H1 (cell line): ENCODE measurements around the gene FAM227B. TPM values are rescaled to one million over a fixed set of nuclear protein-coding genes. Genes with fewer than 3 reads are reported as not detected.

Experiments
- CTCF ChIA-PET: fragments of 300-600 bp; sonication (Branson Sonifier 250); formaldehyde crosslinking; loops from one replicate; lab custom pipeline; 2021; ENCODE audit not compliant: partially characterized antibody; lab: Charles Lee
- POLR2A ChIA-PET: fragments of 300-600 bp; sonication (Branson Sonifier 250); formaldehyde crosslinking; loops from one replicate; lab custom pipeline; 2021; ENCODE audit warnings: inconsistent platforms; ENCODE audit not compliant: partially characterized antibody; lab: Charles Lee
- DNase-seq, 2 experiments: peaks; one replicate each; pipeline versions ENCODE4 v3.0.0 to v3.0.0-alpha.2; 2010 to 2022; ENCODE audit warnings: low spot score in 2 of 2, low read depth in 1 of 2, mixed read lengths in 1 of 2
- FAIRE-seq: peaks from 2 replicates; lab custom pipeline; 2011; peaks lifted over from hg19 to GRCh38; lab: Jason Lieb, UNC
- H2AFZ ChIP-seq: 2 replicates; pipeline ENCODE4 v1.8.1; 2012; ENCODE audit warnings: low read length, inconsistent platforms
- H2AK5ac ChIP-seq: 2 replicates; pipeline ENCODE4 v1.6.1; 2013; ENCODE audit warnings: low read depth, low read length
- H2BK120ac ChIP-seq: replicated peaks from 2 replicates; pipeline ENCODE3; 2013; ENCODE audit warnings: low read depth, low read length, inconsistent platforms
- H2BK12ac ChIP-seq: 2 replicates; pipeline ENCODE4 v1.6.1; 2013; ENCODE audit warnings: low read depth, low read length
- H2BK15ac ChIP-seq: 2 replicates; pipeline ENCODE4 v1.6.1; 2013; ENCODE audit warnings: low read length
- H2BK20ac ChIP-seq: 2 replicates; pipeline ENCODE4 v1.6.1; 2013; ENCODE audit warnings: low read length
- H2BK5ac ChIP-seq: 2 replicates; pipeline ENCODE4 v1.6.1; 2013; ENCODE audit warnings: low read depth, low read length
- H3K14ac ChIP-seq: 2 replicates; pipeline ENCODE4 v1.6.1; 2013; ENCODE audit warnings: inconsistent platforms; ENCODE audit not compliant: insufficient read length
- H3K18ac ChIP-seq: 2 replicates; pipeline ENCODE4 v1.6.1; 2013; ENCODE audit warnings: low read length; ENCODE audit errors: extremely low read depth
- H3K23ac ChIP-seq: 2 replicates; pipeline ENCODE4 v1.6.1; 2013; ENCODE audit warnings: inconsistent platforms; ENCODE audit not compliant: insufficient read length
- H3K23me2 ChIP-seq: 2 replicates; pipeline ENCODE4 v1.6.1; 2013; ENCODE audit warnings: low read depth, low read length
- H3K27ac ChIP-seq: 2 replicates; pipeline ENCODE4 v1.6.1; 2011; ENCODE audit warnings: low read depth, low read length, inconsistent platforms
- H3K27me3 ChIP-seq, 4 experiments: replicated peaks in 1 of 4; 1 replicate in 1 of 4; 2 replicates in 3 of 4; pipeline versions ENCODE4 v1.6.1 to v1.8.1; 2011 to 2013; ENCODE audit warnings: low read length in 3 of 4, mild to moderate bottlenecking in 3 of 4, inconsistent platforms in 2 of 4, mixed read lengths in 2 of 4, moderate library complexity in 1 of 4; ENCODE audit not compliant: control insufficient read depth in 3 of 4, insufficient read depth in 3 of 4; ENCODE audit errors: extremely low read depth in 1 of 4
- H3K36me3 ChIP-seq, 4 experiments: 2 replicates each; pipeline versions ENCODE4 v1.6.1 to v1.8.1; 2011 to 2013; ENCODE audit warnings: mild to moderate bottlenecking in 4 of 4, low read length in 3 of 4, moderate library complexity in 2 of 4, control low read depth in 1 of 4, inconsistent platforms in 1 of 4; ENCODE audit not compliant: insufficient read depth in 4 of 4, control insufficient read depth in 2 of 4
- H3K4ac ChIP-seq: replicated peaks from 2 replicates; pipeline ENCODE3; 2013; ENCODE audit warnings: low read length, low read depth, mixed read lengths, inconsistent platforms; ENCODE audit not compliant: insufficient read length
- H3K4me1 ChIP-seq, 4 experiments: replicated peaks in 1 of 4; 1 replicate in 1 of 4; 2 replicates in 3 of 4; pipeline versions ENCODE4 v1.6.1 to v1.8.1; 2011 to 2013; ENCODE audit warnings: low read length in 3 of 4, inconsistent platforms in 2 of 4, mixed read lengths in 1 of 4; ENCODE audit not compliant: insufficient read depth in 4 of 4, control insufficient read depth in 3 of 4
- H3K4me2 ChIP-seq, 2 experiments: 2 replicates each; pipeline versions ENCODE4 v1.6.1 to v1.8.1; 2011 to 2013; ENCODE audit warnings: low read depth in 2 of 2, low read length in 2 of 2, control low read depth in 1 of 2, inconsistent platforms in 1 of 2, mild to moderate bottlenecking in 1 of 2; ENCODE audit not compliant: insufficient read depth in 1 of 2
- H3K4me3 ChIP-seq, 4 experiments: fragments of 200-600, 300-600 bp in 1 of 4; sonication (generic), shearing (Covaris generic), sonication (Bioruptor Twin) in 1 of 4; 2 replicates each; pipeline versions ENCODE4 v1.5.1 to v1.8.1; 2011 to 2016; ENCODE audit warnings: low read length in 4 of 4, low read depth in 3 of 4, control low read depth in 2 of 4, inconsistent platforms in 2 of 4, mild to moderate bottlenecking in 2 of 4, mixed read lengths in 1 of 4, moderate library complexity in 1 of 4; ENCODE audit not compliant: insufficient read depth in 2 of 4; ENCODE audit errors: extremely low read depth in 1 of 4
- H3K56ac ChIP-seq: replicated peaks from 2 replicates; pipeline ENCODE3; 2013; ENCODE audit warnings: low read depth, mild to moderate bottlenecking, mixed read lengths, low read length, inconsistent platforms; ENCODE audit not compliant: insufficient read length
- H3K79me1 ChIP-seq: 2 replicates; pipeline ENCODE4 v1.6.1; 2013; ENCODE audit warnings: low read depth, low read length, control low read depth
- H3K79me2 ChIP-seq, 2 experiments: 2 replicates each; pipeline versions ENCODE4 v1.6.1 to v1.8.1; 2012 to 2013; ENCODE audit warnings: low read length in 2 of 2, mild to moderate bottlenecking in 2 of 2, inconsistent platforms in 1 of 2; ENCODE audit not compliant: insufficient read depth in 2 of 2, control insufficient read depth in 1 of 2
- H3K9ac ChIP-seq, 4 experiments: replicated peaks in 1 of 4; 1 replicate in 1 of 4; 2 replicates in 3 of 4; pipeline versions ENCODE4 v1.6.1 to v1.8.1; 2011 to 2013; ENCODE audit warnings: low read depth in 3 of 4, low read length in 3 of 4, control low read depth in 2 of 4, mild to moderate bottlenecking in 2 of 4, moderate library complexity in 2 of 4, inconsistent platforms in 1 of 4; ENCODE audit errors: extremely low read depth in 1 of 4
- H3K9me3 ChIP-seq, 2 experiments: 2 replicates each; pipeline versions ENCODE4 v1.6.1 to v1.8.1; 2012 to 2013; ENCODE audit warnings: mild to moderate bottlenecking in 2 of 2, moderate library complexity in 2 of 2, control low read depth in 1 of 2, inconsistent platforms in 1 of 2, low read depth in 1 of 2, low read length in 1 of 2, mixed read lengths in 1 of 2; ENCODE audit not compliant: insufficient read depth in 2 of 2
- H4K20me1 ChIP-seq, 2 experiments: replicated peaks in 1 of 2; 2 replicates each; pipeline versions ENCODE3 to v1.8.1; 2011 to 2013; ENCODE audit warnings: inconsistent platforms in 2 of 2, low read length in 2 of 2, mild to moderate bottlenecking in 1 of 2; ENCODE audit not compliant: insufficient read depth in 2 of 2, control insufficient read depth in 1 of 2
- H4K5ac ChIP-seq: 2 replicates; pipeline ENCODE4 v1.6.1; 2013; ENCODE audit warnings: low read length, low read depth, mixed read lengths, inconsistent platforms; ENCODE audit not compliant: insufficient read length
- H4K8ac ChIP-seq: 2 replicates; pipeline ENCODE4 v1.8.0; 2013; ENCODE audit warnings: mild to moderate bottlenecking, moderate library complexity, low read length, inconsistent platforms; ENCODE audit not compliant: insufficient read depth; ENCODE audit errors: extremely low read depth
- H4K91ac ChIP-seq: replicated peaks from 2 replicates; pipeline ENCODE3; 2013; ENCODE audit warnings: low read length, mixed read lengths, inconsistent platforms; ENCODE audit not compliant: insufficient read length
- CTBP2 ChIP-seq: IDR thresholded peaks from 2 replicates; pipeline ENCODE4 v1.7.0; 2011; ENCODE audit warnings: borderline replicate concordance, mild to moderate bottlenecking, moderate library complexity, mixed read lengths, low read length; ENCODE audit not compliant: insufficient read depth, insufficient read length
- JUN ChIP-seq: IDR thresholded peaks from 2 replicates; pipeline ENCODE4 v1.6.1; 2011; ENCODE audit warnings: low read depth, mild to moderate bottlenecking, improper control_type of control experiment, low read length
- KDM1A ChIP-seq: fragments of 200-600, 300-600 bp; sonication (generic); IDR thresholded peaks from 2 replicates; pipeline ENCODE4 v1.7.1; 2016; ENCODE audit warnings: mild to moderate bottlenecking, low read length, borderline replicate concordance
- MAX ChIP-seq: IDR thresholded peaks from 2 replicates; pipeline ENCODE4 v1.6.1; 2012; ENCODE audit warnings: inconsistent platforms
- POLR2A ChIP-seq, 2 experiments: IDR thresholded peaks; 1 replicate in 1 of 2; 2 replicates in 1 of 2; pipeline ENCODE4 v1.6.1; 2011; ENCODE audit warnings: low read depth in 2 of 2, low read length in 2 of 2, mild to moderate bottlenecking in 2 of 2; ENCODE audit errors: control extremely low read depth in 1 of 2
- POU5F1 ChIP-seq: IDR thresholded peaks from 2 replicates; pipeline ENCODE4 v1.6.1; 2011; ENCODE audit warnings: low read depth, mild to moderate bottlenecking, low read length, moderate library complexity
- RNF2 ChIP-seq: fragments of 200-900, 300-1000 bp; sonication (generic); IDR thresholded peaks from 2 replicates; pipeline ENCODE4 v1.7.1; 2016; ENCODE audit warnings: borderline replicate concordance, low read depth, mild to moderate bottlenecking, antibody characterized with exemption, low read length; ENCODE audit not compliant: poor library complexity, severe bottlenecking; ENCODE audit errors: missing control alignments
- SRF ChIP-seq: IDR thresholded peaks from 2 replicates; pipeline ENCODE4 v1.6.1; 2011; ENCODE audit warnings: mild to moderate bottlenecking, low read depth, low read length, moderate library complexity
- WGBS, 2 experiments: shearing (Covaris generic) in 1 of 2; methylation state at CpG; one replicate each; pipeline versions ENCODE4 v1.1.6 to v1.1.7; 2013 to 2015; ENCODE audit warnings: low lambda C conversion rate in 2 of 2, mixed read lengths in 2 of 2, inconsistent platforms in 1 of 2, low coverage in 1 of 2, missing lambda C conversion rate in 1 of 2; ENCODE audit not compliant: insufficient replicate concordance in 2 of 2, insufficient coverage in 1 of 2, insufficient read length in 1 of 2; ENCODE audit errors: extremely low coverage in 1 of 2, missing lambda C conversion rate in 1 of 2; 5-methylcytosine and 5-hydroxymethylcytosine counted together
- polyA plus RNA-seq, 7 experiments: library from polyadenylated mRNA; depleted of rRNA in 3 of 7; stranded (reverse) in 5 of 7; unstranded in 2 of 7; fragments of >200 nt in 5 of 7; fragments of 200-250 nt in 2 of 7; gene quantifications; 1 replicate in 5 of 7; 2 replicates in 1 of 7; 4 replicates in 1 of 7; pipeline versions ENCODE4 v1.2.1 to v1.2.3, GENCODE V29; 2011 to 2013; ENCODE audit warnings: missing spikeins in 2 of 7, mixed read lengths in 2 of 7
- total RNA-seq: library from RNA; stranded (reverse); fragmentation: NEBNext Ultra II Directional; extraction: Animal tissue kit (Norgen Biotek cat#: 25700); gene quantifications from 2 replicates; pipeline ENCODE4 v1.2.1, GENCODE V29; 2021

Gene FAM227B
- total and polyA plus RNA-seq, 2 of the 8 experiments (the other 6 are each of a cell fraction or from before 2014, with no cell fraction given): 4.0 to 6.5 TPM

DNA sequence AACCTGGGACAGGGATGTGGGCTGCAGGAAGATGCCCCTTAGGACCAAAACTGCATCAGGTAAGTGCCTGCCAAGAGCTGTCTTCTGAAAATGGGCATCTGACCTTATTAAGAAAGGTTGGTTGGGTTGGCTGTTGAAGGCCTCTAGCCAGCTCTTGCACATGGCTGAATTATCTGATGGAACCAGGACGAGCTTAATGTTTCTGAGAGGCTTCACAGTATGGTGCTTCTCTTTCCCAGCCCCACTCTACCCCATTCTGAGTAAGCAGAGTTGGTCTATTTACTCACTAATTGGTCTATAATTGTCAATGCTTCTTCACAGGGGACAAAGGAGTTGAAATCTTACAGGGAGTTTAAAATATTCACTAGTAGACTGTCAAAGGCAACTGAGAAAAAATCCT, 48.7 kb upstream of the FAM227B start:
- no peak overlapping the region for H3K56ac ChIP-seq
- no peaks in the 10 kb centered on the region for H3K36me3 ChIP-seq
- H3K27ac ChIP-seq: no peak overlapping the region
- WGBS, 2 experiments: 65% methylated on average over 1 of the region's 1 CpG; no CpG with 5 or more reads in 1 of the 2 experiments
- peaks cover 0 to 2% (median 0%) of the 10 kb centered on the region in 4 experiments; a peak in 1 of 7 replicates for H3K4me1 ChIP-seq
- no peak overlapping the region for H2BK20ac ChIP-seq
- no peak overlapping the region for H3K18ac ChIP-seq
- no peak overlapping the region for H3K4me3 ChIP-seq
- H3K14ac ChIP-seq: no peak overlapping the region
- no peak overlapping the region for H2AK5ac ChIP-seq
- no peaks in the 10 kb centered on the region for H3K79me1 ChIP-seq
- no peak overlapping the region for H4K91ac ChIP-seq
- POLR2A ChIA-PET: no interaction called here
- no peak overlapping the region for H3K23ac ChIP-seq
- no peaks in the 10 kb centered on the region for H4K20me1 ChIP-seq
- H3K9ac ChIP-seq: no peak overlapping the region
- no peak overlapping the region for H4K5ac ChIP-seq
- no peak overlapping the region for H3K4ac ChIP-seq
- H4K8ac ChIP-seq: no peak overlapping the region
- TF ChIP-seq POLR2A (IDR thresholded peaks at IDR 0.05; ENCODE audit: control extremely low read depth in 1 of 2, low read depth in 2 of 2, low read length in 2 of 2) (no peak), KDM1A (no peak), POU5F1 (no peak), RNF2 (no peak), JUN (no peak), CTBP2 (no peak), MAX (no peak), SRF (no peak)
- no peak overlapping the region for H2AFZ ChIP-seq
- no peak overlapping the region for H2BK5ac ChIP-seq
- H3K23me2 ChIP-seq: no peaks in the 10 kb centered on the region
- H3K4me2 ChIP-seq: no peak overlapping the region
- H2BK120ac ChIP-seq: no peak overlapping the region
- H3K27me3 ChIP-seq: no peaks in the 10 kb centered on the region
- DNase-seq (no peak), FAIRE-seq (no peak)
- no peaks in the 10 kb centered on the region for H3K79me2 ChIP-seq
- CTCF ChIA-PET: no interaction called here
- H2BK15ac ChIP-seq: no peak overlapping the region
- H2BK12ac ChIP-seq: no peak overlapping the region
- no peaks in the 10 kb centered on the region for H3K9me3 ChIP-seq
